C4-2B (cell line): ENCODE results near the gene NEUROD4.

ENCODE experiments used
- ZFX ChIP-seq: fragments of 450-650 bp; IDR thresholded peaks from 2 replicates; pipeline ENCODE4 v1.6.1; 2017
- TF ChIP-seq, protein P1 (sequence below): fragments of 450-650 bp; conservative IDR thresholded peaks from 2 replicates; pipeline ENCODE4 v1.5.1; 2017; ENCODE audit warnings: mild to moderate bottlenecking

DNA sequence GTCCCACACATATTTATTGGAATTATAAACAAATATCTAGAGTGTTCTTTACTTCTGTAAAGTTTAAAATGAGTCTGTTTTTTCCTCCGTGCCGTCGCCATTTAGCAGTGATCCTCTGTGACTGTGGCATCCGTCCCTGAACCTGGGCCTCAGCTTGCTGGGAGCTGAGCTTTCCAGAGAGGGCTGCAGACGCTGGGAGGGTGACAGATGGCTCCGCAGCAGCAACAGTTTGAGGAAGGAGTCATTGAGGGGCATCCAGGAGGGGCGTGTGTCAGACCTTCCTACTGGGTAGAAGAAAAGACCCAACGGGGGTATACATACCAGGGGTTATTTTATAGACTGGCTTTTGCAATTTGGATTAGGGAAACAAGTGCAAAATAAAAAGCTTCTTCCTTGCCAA lies 47.9 kb downstream of the NEUROD4 start:
- TF ChIP-seq, protein P1, sequence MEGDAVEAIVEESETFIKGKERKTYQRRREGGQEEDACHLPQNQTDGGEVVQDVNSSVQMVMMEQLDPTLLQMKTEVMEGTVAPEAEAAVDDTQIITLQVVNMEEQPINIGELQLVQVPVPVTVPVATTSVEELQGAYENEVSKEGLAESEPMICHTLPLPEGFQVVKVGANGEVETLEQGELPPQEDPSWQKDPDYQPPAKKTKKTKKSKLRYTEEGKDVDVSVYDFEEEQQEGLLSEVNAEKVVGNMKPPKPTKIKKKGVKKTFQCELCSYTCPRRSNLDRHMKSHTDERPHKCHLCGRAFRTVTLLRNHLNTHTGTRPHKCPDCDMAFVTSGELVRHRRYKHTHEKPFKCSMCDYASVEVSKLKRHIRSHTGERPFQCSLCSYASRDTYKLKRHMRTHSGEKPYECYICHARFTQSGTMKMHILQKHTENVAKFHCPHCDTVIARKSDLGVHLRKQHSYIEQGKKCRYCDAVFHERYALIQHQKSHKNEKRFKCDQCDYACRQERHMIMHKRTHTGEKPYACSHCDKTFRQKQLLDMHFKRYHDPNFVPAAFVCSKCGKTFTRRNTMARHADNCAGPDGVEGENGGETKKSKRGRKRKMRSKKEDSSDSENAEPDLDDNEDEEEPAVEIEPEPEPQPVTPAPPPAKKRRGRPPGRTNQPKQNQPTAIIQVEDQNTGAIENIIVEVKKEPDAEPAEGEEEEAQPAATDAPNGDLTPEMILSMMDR: no peak
- no peak for TF ChIP-seq ZFX
